Measurements from ENCODE around the gene ANKRD40.
A peak's percentile ranks its signal among the peaks of the same experiment; 100 is the strongest.

ANKRD40 gene

DNA sequence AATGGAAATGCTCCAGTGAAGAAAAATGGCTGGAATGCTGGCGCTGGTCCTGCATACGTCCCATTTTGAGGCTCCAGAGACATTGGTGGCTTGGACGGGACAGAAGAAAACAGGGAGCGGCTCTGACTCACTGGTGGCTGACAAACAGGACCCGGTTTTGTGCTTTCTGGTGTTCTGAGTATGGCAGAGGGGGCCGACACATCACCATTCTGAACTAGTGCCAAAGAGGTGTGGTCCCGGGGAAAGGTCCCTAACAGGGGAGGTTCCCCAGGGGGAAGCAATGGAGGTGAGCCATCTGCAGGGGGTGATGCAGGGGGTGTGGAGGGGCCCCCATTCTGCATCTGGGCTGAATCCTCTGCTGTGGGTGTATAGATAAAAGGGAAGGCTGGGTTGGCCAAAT lies 8.3 kb downstream of the ANKRD40 start:
- TF ChIP-seq, protein P1, sequence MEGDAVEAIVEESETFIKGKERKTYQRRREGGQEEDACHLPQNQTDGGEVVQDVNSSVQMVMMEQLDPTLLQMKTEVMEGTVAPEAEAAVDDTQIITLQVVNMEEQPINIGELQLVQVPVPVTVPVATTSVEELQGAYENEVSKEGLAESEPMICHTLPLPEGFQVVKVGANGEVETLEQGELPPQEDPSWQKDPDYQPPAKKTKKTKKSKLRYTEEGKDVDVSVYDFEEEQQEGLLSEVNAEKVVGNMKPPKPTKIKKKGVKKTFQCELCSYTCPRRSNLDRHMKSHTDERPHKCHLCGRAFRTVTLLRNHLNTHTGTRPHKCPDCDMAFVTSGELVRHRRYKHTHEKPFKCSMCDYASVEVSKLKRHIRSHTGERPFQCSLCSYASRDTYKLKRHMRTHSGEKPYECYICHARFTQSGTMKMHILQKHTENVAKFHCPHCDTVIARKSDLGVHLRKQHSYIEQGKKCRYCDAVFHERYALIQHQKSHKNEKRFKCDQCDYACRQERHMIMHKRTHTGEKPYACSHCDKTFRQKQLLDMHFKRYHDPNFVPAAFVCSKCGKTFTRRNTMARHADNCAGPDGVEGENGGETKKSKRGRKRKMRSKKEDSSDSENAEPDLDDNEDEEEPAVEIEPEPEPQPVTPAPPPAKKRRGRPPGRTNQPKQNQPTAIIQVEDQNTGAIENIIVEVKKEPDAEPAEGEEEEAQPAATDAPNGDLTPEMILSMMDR (IDR thresholded peaks at IDR 0.05; ENCODE audit: low read length) = no peak
- TF ChIP-seq EZH2 (optimal IDR thresholded peaks at IDR 0.05; ENCODE audit: low read depth, low read length) (no peak), EZH2phosphoT487 (IDR thresholded peaks at IDR 0.05; ENCODE audit: low read length) (no peak)
- no peak overlapping the region for H2AFZ ChIP-seq (ENCODE audit: low read length)
- peaks cover 43% of the 10 kb centered on the region for H3K4me1 ChIP-seq (ENCODE audit: low read length)
- no peak overlapping the region for H3K4me3 ChIP-seq (ENCODE audit: low read length)
- H3K9me3 ChIP-seq (replicated peaks; ENCODE audit: insufficient read depth, low read length) = no peaks in the 10 kb centered on the region
- no peak overlapping the region for H3K27ac ChIP-seq (ENCODE audit: low read length)
- peaks cover 14% of the 10 kb centered on the region; the same call in 1 of the 2 replicates for H3K36me3 ChIP-seq (replicated peaks; ENCODE audit: insufficient read depth, low read length)
- H3K9ac ChIP-seq (ENCODE audit: low read length) = no peak overlapping the region
- peaks cover 71% of the 10 kb centered on the region for H3K79me2 ChIP-seq (ENCODE audit: low read length)
- no peak for DNase-seq
- no peaks in the 10 kb centered on the region for H3K27me3 ChIP-seq (replicated peaks; ENCODE audit: insufficient read depth, low read length)
- H3K9me2 ChIP-seq (replicated peaks; ENCODE audit: insufficient read depth, low read length) = no peaks in the 10 kb centered on the region
- H4K20me1 ChIP-seq (ENCODE audit: insufficient read depth, low read length) = no peaks in the 10 kb centered on the region
- H3F3A ChIP-seq (ENCODE audit: insufficient read depth, low read length) = peaks cover 35% of the 10 kb centered on the region
- no peak overlapping the region for H3K4me2 ChIP-seq (ENCODE audit: low read depth, low read length)

DNA sequence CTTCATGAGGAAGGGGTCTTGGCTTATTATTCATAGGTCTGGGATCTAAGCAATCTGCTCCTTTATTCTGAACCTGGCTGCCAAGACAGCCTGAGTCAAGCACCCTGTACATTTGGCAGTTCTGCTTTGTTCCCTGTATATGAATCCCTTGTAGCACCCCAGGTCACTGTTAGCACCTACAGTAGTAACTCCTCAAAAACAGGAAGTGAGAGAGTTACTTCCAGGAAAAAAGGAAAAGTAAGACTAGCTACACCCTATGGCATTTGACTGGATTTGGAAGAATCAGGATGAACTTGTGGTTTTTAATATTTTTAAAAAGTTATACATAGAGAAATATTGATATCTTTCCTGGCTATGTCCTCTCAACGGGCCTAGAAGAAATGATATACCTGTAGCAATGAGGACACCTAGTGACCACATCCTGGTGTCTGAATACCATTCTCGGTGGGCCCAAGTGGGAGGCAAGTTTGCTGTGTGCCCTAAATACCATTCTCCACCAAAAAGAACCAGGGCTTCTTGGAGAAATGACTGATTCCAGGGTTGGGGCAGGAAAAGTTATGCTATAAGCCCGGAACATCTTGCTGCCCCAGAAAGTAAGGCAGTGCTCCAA lies 9.9 kb downstream of the ANKRD40 start:
- H3K27ac ChIP-seq (ENCODE audit: low read length) = peak overlapping the region; percentile 82; the same call in 1 of the 2 replicates
- peaks cover 58% of the 10 kb centered on the region for H3K79me2 ChIP-seq (ENCODE audit: low read length)
- DNase-seq = peak; percentile 46
- no peaks in the 10 kb centered on the region for H3K9me3 ChIP-seq (replicated peaks; ENCODE audit: insufficient read depth, low read length)
- no peak overlapping the region for H2AFZ ChIP-seq (ENCODE audit: low read length)
- peaks cover 42% of the 10 kb centered on the region for H3K4me1 ChIP-seq (ENCODE audit: low read length)
- peaks cover 19% of the 10 kb centered on the region for H3K36me3 ChIP-seq (replicated peaks; ENCODE audit: insufficient read depth, low read length)
- H3K4me2 ChIP-seq (ENCODE audit: low read depth, low read length) = peak overlapping the region; percentile 84
- H3K9me2 ChIP-seq (replicated peaks; ENCODE audit: insufficient read depth, low read length) = no peaks in the 10 kb centered on the region
- H3K27me3 ChIP-seq (replicated peaks; ENCODE audit: insufficient read depth, low read length) = no peaks in the 10 kb centered on the region
- H3F3A ChIP-seq (ENCODE audit: insufficient read depth, low read length) = peaks cover 35% of the 10 kb centered on the region
- TF ChIP-seq, protein P1 (IDR thresholded peaks at IDR 0.05; ENCODE audit: low read length) = peak; percentile 31
- TF ChIP-seq EZH2 (optimal IDR thresholded peaks at IDR 0.05; ENCODE audit: low read depth, low read length) = no peak
- H3K4me3 ChIP-seq (ENCODE audit: low read length) = no peak overlapping the region
- peak overlapping the region; percentile 15; the same call in 1 of the 2 replicates for H3K9ac ChIP-seq (ENCODE audit: low read length)
- no peaks in the 10 kb centered on the region for H4K20me1 ChIP-seq (ENCODE audit: insufficient read depth, low read length)

DNA sequence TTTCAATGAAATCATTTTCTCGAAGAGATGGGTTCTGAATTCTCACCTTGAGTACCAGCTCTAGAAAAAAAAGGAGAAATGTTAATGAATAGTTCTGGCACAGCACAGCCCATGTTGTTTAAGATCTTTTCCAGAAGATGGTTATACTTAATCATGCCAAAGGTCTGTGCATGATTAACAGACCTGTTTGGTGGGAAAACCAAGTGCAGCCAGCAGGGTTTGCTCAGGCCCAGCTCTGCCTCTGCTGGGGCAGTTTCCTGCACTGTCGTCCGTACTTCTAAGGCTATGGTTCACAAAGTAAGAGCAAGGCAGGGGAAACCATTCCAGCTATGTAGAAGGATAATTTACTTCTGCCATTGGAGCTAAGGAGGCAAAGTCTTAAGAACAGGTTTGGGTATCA lies 10.7 kb downstream of the ANKRD40 start:
- no peaks in the 10 kb centered on the region for H3K9me3 ChIP-seq (replicated peaks; ENCODE audit: insufficient read depth, low read length)
- no peaks in the 10 kb centered on the region for H3K9me2 ChIP-seq (replicated peaks; ENCODE audit: insufficient read depth, low read length)
- peak overlapping the region; percentile 82 for H3K27ac ChIP-seq (ENCODE audit: low read length)
- peak overlapping the region; percentile 1; the same call in 1 of the 2 replicates for H3K9ac ChIP-seq (ENCODE audit: low read length)
- no peak overlapping the region for H2AFZ ChIP-seq (ENCODE audit: low read length)
- TF ChIP-seq, protein P1 (IDR thresholded peaks at IDR 0.05; ENCODE audit: low read length) = no peak
- TF ChIP-seq EZH2phosphoT487 (IDR thresholded peaks at IDR 0.05; ENCODE audit: low read length) (no peak), EZH2 (optimal IDR thresholded peaks at IDR 0.05; ENCODE audit: low read depth, low read length) (no peak)
- H3K27me3 ChIP-seq (replicated peaks; ENCODE audit: insufficient read depth, low read length) = no peaks in the 10 kb centered on the region
- H3F3A ChIP-seq (ENCODE audit: insufficient read depth, low read length) = peaks cover 35% of the 10 kb centered on the region
- peaks cover 19% of the 10 kb centered on the region for H3K36me3 ChIP-seq (replicated peaks; ENCODE audit: insufficient read depth, low read length)
- H4K20me1 ChIP-seq (ENCODE audit: insufficient read depth, low read length) = no peaks in the 10 kb centered on the region
- peaks cover 51% of the 10 kb centered on the region for H3K79me2 ChIP-seq (ENCODE audit: low read length)
- peak overlapping the region; percentile 84 for H3K4me2 ChIP-seq (ENCODE audit: low read depth, low read length)
- H3K4me3 ChIP-seq (ENCODE audit: low read length) = no peak overlapping the region
- H3K4me1 ChIP-seq (ENCODE audit: low read length) = peaks cover 42% of the 10 kb centered on the region
- DNase-seq = no peak

Measured in MM.1S (cell line).